ENCODE measurements around the gene ATAD3C.

DNA sequence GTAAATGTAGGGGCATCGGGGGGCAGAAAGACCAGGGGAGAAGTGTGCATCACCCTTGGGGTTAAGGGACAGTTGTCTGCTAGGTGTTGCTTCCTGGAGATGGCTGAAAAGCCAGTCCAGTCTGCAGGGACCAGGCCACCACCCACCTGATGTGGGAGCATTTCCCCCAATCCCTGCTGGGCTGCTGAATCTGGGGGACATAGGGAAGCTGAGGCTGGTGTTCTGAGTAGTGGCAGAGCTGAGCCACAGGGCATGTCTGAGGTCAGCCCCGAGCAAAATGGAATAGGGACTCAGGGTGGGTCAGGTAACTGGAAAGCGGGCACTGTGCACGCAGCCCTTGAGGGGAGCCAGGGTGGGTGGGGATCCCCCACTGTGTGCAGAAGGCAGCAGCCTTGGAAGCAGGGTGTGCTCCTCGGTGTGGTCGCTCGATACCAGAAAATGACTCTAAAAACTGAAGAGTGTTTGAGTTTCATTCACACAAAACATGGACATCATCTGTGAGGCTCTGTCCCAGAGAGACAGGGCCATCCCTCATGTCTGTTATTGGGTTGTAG lies 48.0 kb upstream of the ATAD3C start:
- TF ChIP-seq CTCF (IDR thresholded peaks at IDR 0.05), result no peak
- no peak for TF ChIP-seq EZH2phosphoT487 (IDR thresholded peaks at IDR 0.05)

All from neural progenitor cell (in vitro differentiated cells).